CD4-positive, alpha-beta T cell treated with Interleukin-10 for 1 hour (primary cell): Measurements from ENCODE around the gene SPTAN1.
"Not testable (repeated sequence)": the region's sequence is repeated elsewhere in the genome, so short reads cannot be mapped to it uniquely, and the experiment has no call there.

ENCODE experiments used
- DNase-seq: peaks from one replicate; pipeline ENCODE4 v3.0.0-alpha.2; 2020

The SPTAN1 gene

DNA sequence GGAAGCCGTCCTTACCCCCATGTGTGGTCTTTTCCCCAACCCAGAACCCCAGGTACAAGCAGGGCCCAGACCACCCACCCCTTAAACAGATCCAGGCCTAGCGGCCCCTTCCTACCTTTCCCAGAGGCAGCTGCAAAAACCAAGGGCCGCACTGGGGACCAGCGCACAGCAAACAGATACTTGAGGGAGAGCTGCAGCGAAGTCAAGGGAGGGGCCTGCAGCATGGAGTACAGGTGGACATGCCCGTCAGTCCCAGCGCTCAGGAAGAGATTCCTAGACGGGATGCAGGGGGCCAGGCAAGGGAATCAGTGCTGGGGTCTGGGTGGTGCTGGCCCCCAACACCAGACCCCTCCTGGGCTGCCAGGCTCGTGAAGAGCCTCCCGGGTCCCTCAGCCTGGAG lies 81.7 kb downstream of the SPTAN1 start:
- no peak for DNase-seq

DNA sequence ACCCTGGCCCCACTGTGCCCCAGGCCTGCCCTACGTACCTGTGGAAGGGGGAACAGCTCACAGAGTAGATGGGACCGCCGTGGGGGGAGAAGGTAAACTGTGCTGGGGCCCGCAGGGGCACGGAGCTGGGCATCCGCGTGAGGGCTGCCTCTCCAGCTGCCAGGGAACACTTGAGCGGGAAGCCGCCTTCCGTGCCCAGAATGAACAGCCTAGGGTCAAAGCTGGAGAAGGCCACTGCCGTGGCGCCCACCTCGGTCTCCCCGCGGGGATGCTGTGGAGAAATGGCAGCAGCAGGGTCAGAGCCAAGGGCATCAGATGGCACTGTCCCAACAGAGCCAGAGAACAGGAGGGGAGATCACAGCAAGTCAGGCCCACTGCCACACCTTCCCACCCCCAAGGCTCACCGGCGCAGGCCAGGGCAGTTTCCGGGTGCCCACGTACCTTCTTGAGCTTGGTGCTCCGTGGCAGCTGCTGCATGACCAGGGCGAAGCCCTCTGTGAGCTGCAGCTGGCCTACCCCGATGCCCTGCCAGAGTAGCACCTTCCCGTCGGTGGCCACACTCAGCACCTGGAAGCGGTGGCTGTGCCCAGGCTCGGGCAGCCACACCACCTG lies 82.4 kb downstream of the SPTAN1 start:
- DNase-seq, result no peak

DNA sequence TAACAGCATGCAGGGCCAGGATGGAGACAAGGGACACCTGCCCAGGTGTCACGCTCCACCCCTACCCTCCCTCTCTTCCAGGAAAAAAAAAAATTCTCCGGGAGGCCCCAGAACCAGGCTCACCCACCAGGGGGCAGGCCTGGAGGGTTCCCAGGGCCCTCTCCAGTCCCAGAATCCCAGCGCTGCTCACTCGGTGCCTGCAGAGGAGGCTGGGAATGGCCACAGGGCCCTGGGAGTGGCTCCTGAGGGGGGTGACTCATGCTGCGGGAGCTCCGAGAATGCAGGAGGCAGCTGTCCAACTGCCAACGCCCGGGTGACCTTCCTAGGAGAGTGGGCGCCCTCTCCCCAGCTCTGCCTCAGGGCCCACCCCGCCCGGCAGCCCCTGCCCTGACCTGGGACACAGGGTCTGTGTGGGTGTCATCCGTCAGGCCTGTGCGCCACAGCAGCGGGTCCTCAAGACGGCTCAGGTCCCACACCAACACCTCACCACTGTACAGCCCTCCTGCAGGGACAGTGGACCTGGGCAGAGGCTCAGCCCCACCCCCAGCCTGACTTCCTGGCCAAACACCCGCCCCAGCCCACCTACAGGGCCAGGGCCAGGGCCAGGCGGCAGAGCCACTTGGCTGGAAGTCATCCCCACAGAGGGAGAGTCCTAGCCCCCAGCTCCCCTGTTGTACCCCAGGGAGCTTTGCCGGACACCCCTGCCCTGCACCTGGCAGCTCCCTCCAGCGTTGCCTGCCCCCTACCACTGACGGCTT lies 83.1 kb downstream of the SPTAN1 start:
- DNase-seq, result no peak

DNA sequence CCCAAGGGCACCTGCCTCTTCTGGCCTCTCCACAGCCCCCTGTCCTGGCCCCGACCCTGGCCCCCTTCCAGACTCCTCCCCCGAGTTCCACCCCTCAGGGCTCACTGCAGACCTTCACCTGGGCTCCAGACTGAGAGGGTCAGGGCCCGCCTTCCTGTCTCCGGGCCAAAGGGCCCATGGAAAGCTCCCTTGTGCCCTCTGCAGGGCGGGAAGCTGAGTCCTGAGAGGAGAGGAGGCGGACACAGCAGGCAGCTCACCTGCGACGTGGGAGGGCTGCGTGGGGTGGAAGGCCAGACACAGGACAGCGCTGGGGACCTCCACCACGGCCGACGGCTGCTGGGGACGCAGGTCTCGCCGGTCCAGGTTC lies 83.6 kb downstream of the SPTAN1 start:
- DNase-seq, result no peak

DNA sequence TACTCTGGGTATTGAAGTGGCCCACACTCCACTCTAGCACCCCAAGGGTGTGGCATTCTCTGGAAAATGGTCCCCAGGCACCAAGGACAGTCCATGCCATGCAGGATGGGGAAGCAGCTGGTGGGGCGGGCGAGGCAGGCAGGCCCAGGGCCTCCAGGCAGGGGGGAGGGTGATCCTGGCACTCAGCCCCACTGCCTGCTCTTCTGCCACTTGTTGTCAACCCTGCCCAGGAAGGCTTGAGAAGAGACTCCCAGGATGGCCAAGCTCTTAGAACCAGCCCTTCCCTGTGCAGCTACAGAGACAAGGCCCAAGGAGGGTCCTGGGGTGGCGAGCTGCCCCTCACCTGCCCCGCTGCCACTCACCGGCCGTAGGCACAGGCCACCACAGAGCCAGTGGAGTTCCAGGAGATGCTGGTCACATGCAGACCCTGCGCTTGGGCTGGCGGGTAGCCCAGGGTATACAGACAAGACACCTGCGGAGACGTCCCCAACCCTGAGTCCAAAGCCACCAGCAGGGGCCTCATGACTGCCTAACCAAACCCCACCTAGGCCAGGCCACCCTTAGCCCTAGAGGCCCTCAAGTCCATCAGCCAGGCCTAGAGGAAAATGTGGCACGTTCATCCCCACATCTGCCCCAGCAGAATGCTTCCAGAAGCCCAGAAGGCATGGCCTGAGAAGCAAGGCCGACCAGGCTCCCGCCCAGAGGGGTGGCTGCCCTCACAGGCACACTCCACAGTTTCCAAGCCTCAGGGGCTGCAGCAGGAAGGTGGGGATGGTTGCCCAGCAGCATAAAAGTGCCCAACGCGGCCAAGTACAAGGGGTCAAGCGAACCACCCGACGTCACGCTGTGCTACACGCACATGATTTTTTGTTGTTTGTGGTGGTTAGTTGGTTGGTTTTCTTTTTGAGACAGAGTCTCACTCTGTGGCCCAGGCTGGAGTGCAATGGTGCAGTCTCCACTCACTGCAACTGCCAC lies 84.5 kb downstream of the SPTAN1 start:
- DNase-seq, result no peak

DNA sequence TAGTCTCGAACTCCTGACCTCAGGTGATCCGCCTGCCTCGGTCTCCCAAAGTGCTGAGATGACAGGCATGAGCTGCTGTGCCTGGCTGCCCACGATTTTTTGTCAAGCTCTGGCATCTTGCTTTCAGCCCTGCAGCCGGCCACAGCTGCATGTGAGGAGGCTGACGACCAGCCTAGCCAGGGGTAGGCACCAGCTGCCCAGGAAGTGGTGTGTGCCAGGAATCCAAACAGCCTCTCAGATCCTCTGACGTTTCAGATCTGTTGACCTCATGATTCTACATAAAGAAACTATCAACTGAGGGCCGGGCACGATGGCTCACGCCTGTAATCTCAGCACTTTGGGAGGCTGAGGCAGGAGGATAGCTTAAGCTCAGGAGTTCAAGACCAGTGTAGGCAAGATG lies 85.3 kb downstream of the SPTAN1 start:
- DNase-seq, result no peak

DNA sequence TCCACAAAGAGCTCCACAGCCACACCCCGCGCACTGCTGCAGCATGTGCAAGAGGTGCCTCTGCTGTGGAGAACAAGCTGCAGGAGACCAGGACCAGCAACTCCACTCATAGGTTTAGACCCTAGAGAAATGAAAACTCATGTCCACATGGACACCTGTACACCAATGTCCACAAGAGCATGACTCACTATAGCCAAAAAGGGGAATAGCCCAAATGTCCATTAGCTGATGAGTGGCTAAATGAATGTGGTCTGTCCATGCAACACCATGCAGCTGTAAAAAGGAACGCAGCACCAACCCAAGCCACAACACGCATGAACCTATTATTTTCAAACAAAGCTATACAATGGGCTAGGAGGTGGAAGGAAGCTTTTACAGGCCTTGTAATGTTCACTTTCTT lies 86.2 kb downstream of the SPTAN1 start:
- no peak for DNase-seq

DNA sequence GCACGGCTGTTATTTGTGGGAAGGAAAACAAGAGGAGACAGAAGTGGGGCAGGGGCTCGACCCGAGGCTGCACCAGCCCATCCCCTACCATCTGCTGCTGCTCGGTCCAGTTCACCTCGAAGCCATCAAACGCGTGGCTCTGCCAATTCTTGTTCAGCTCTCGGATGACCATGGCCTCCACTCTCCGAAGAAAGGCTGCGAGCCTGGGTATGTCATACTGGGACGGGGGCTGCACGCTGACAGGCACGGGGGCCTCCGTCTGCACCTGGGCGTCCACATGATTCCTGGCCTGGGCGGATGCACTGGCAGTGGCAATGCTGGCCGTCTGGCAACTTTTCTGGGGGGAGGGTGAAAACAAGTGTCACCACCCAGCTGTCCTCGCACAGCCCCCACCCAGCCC lies 88.2 kb downstream of the SPTAN1 start:
- DNase-seq, result no peak

DNA sequence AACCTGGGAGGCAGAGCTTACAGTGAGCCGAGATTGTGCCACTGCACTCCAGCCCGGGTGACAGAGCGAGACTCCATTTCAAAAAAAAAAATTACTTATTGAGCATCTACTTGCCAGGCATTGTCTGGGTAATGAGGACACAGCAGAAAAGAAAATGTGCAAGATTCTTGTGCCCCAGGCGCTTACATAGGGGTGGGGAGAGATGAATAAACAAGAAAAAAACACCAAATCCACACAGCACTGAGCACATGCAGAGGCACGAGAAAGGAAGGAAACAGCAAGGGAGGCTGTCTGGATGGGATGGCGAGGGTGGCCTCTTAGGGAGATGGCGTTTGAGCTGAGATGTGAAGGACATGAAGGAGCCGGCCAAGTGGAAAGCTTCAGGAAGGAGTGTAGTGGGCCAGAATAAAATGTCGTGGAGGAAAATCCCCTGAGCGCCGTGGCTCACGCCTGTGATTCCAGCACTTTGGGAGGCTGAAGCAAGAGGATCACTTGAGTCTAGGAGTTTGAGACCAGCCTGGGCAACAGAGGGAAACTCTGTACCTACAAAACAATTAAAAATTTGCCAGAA lies 90.4 kb downstream of the SPTAN1 start:
- no peak for DNase-seq

DNA sequence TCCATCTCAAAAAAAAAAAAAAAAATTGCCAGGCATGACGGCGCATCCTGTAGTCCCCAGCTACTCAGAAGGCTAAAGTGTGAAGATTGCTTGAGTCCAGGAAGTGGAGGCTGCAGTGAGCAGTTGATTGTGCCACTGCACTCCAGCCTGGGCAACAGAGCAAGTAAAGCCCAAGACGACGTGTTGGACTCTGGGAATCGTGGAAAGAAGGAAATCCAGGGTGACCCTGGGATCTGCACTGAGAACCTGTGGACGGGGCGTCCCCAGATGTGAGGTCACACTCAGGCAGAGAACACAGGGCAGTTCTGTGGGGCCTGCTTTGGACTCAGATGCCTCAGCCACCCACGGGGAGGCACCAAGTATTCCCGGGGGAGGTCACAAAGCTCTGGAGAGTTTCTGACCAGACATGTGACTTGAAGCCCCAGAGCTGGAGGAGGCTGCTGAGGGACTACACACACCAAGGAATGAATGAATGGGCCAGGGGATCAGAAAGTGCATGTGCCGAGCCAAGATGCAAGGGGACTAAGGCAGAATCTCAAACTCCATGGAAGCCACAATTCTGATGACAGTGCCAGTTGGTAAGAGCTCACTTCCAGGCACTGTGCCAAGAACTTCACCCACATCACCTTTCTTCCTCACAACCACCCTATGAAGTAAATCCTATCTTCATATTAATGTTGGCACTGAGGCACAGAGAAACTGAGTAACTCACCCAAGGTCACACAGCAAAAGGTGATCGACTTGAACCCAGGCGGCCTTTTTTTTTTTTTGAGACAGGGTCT lies 91.3 kb downstream of the SPTAN1 start:
- DNase-seq, result no peak

DNA sequence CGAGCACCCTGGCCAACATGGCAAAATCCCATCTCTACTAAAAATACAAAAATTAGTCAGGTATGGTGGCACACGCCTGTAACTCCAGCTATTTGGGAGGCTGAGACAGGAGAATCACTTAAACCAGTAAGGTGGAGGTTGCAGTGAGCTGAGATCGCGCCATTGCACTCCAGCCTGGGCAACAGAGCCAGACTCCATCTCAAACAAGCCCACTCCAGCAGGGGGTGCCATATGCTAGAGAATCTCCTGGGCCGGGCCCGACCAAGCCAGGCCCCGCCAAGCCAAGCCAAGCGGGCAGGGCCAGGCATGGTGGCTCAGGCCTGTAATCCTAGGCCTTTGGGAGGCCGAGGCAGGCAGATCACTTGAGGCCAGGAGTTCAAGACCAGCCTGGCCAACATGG lies 95.8 kb downstream of the SPTAN1 start:
- DNase-seq, result peak; percentile 77

DNA sequence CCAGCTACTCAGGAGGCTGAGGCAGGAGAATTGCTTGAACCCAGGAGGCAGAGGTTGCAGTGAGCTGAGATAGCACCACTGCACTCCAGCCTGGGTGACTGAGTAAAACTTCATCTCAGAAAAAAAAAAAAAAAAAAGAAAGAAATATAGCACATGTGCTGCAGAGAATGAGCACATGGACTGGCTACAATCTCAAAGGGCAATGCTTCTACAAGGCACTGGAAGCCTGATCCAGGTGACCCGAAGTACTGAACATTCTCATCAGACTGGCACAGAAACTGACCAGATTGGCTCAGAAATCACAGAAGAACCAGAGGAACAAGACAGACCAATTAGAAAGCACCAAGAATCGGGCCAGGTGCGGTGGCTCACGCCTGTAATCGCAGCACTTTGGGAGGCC lies 99.4 kb downstream of the SPTAN1 start:
- no peak for DNase-seq

DNA sequence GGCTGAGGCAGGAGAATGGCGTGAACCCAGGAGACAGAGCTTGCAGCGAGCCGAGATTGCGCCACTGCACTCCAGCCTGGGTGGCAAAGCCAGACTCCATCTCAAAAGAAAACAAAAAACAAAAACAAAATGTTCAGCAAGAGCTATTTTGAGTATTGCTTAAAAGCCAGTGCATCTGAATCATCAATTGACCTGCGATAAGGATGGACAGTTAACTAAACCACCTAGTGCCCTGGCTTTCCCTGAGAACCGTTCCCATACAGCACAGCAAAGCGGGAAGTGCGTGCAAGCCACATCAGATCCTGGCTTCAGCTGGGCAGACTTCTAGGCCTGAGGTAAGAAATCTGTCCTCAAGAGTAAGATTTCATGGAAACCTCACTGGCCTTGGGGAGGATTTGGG lies 101.5 kb downstream of the SPTAN1 start:
- no peak for DNase-seq

DNA sequence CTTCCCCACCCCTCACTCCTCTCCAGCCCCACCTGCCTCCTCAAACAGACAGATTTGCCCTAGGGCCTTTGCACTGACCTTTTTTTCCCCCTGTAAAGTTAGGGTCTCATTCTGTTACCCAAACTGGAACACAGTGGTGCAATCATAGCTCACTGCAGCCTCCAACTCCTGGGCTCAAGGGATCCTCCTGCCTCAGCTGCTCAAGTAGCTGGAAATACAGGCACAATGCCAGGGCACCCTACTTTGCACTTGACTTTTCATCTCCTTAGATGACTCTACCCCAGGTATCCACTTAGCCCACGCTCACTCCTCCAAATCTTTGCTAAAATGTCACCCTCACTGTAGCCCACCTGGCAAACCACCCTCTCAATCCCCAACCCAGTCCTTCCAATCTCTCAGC lies 102.1 kb downstream of the SPTAN1 start:
- DNase-seq, result no peak

DNA sequence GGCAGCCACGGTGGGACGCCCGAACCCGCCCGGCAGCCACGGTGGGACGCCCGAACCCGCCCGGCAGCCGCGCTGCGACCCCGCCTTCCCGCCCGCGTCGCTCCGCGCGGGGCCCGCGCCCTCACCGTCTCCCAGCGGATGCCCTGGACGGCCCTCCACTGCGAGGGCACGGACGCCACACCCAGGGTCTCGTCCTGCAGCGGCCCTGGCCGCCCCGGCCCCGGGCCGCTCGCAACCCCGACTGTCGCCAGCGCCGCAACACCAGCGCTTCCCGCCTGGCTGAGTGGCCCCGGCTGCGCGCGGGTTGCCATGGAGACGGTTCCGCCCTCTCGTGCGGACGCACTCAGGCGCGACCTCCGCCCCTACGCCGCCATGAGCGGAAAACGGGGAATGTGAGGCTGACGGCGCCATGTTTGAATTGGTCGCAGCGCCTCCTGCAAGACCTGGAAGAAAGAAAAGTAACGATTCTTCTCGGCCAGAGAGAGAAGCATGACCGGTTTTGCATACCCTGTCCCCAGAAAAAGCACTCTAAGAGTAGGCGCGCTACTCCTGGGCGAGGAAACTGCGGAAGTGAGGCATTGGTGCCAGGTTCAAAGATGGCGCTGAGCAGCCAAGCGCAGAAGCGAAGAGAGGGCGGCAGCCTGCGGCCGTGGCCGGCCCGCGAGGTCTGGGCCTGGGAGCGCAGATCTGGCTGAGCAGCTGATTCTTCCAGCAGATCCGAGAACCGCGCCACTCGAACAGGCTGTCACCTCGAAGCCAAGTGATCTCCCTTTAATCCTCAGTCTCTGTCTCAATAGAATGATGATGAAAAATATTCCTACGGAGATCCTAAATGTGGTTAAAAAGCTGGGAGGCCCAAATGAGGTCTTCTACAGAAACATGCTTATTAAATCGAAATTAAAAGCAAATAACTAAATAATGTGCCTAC lies 104.3 kb downstream of the SPTAN1 start, which contains the start of gene DYNC2I2:
TSS of gene DYNC2I2 (minus strand) at position 432 of the 928 bp plus-strand sequence. CDS start at position 311, 121 bp downstream.
- DNase-seq, result peak; percentile 95

DNA sequence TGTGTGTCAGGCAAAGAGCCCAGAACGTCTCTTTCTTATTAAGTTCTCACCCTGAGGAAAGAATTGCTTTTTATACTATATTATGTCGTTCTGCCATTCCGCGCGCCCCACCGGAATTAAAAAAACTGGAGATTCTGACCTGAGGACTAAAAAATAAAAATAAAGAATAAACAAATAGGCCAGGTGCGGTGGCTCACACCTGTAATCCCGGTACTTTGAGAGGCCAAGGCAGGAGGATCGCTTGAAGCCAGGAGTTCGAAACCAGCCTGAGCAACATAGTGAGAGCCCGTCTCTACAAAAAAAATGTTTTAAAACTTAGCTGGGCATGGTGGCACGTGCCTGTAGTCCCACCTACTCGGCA lies 104.9 kb downstream of the SPTAN1 start:
- no peak for DNase-seq

DNA sequence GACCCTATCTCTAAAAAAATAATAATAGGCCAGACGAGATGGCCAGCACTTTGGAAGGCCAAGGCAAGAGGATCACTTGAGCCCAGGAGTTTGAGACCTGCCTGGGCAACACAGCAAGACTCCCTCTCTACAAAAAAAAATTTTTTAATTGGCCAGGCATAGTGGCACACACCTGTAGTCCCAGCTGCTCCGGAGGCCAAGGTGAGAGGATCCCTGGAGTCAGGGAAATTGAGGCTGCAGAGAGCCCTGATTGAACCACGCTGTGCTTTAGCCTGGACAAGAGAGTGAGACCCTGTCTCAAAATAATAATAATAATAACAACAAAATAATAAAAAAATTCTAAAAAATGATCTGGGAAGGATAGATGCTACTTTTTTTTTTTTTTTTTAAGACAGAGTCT lies 105.4 kb downstream of the SPTAN1 start:
- DNase-seq, result no peak

DNA sequence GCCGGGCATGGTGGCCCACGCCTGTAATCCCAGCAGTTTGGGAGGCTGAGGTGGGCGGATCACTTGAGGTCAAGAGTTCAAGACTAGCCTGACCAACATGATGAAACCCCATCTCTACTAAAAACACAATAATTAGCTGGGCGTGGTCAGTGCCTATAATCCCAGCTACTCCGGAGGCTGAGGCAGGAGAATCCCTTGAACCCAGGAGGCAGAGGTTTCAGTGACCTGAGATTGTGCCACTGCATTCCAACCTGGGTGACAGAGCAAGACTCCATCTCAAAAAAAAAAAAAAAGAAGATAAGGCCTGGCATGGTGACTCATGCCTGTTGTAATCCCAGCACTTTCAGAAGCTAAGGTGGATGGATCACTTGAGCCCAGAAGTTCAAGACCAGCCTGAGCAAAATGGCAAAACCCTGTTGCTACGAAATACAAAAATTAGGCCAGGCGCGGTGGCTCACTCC lies 114.1 kb downstream of the SPTAN1 start:
- not testable (repeated sequence) for DNase-seq

DNA sequence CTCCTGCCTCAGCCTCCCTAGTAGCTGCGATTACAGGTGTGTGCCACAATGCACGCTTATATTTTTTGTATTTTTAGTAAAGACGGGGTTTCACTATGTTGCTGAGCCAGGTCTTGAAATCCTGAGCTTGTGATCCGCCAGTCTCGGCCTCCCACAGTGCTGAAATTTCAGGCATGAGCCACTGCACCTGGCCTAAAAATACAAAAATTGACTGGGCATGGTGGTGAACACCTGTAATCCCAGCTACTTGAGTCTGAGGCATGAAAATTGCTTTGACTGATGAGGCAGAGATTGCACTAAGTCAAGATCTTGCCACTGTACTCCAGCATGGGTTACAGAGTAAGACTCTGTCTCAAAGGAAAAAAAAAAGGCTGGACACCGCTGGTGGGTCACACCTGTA lies 117.4 kb downstream of the SPTAN1 start:
- no peak for DNase-seq

DNA sequence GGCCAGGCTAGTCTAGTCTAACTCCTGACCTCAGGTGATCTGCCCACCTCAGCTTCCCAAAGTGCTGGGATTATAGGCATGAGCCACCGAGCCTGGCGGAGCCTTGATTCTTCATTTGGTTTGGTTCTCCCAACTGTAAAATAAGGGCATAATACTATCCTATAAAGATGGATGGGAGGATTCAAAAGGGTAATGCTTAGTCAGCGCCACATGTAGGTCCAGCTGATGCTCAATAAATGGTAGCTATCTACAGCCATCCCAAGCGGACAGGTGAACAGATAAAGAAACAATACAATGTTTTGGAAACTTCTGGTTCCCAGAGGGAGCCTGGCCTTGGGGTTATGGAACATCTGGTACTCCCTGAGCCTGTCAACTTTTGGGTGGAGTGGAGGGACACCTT lies 123.0 kb downstream of the SPTAN1 start:
- DNase-seq, result no peak

DNA sequence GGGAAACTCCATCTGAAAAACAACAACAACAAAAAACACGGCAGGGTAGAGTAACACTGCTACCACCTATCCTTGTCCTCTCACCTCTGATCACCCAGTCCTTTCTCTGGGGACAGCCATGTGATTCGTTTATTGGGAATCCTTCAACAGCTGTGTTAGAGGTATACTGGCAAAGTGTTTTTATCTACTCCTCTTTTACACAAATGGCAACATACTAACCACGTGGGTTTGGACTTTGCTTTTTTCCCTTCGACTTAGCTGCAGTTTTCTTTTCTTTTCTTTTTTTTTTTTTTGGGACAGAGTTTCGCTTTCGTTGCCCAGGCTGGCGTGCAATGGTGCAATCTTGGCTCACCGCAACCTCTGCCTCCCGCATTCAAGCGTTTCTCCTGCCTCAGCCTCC lies 125.4 kb downstream of the SPTAN1 start:
- no peak for DNase-seq
